GM12878 (cell line): Measurements from ENCODE around the gene RPUSD2. TPM values are rescaled to one million over a fixed set of nuclear protein-coding genes. Genes with fewer than 3 reads are reported as not detected.

Experiments
- ATAC-seq: fragments of 200-7000 bp; cut with Tn5 transposase; 3 replicates; pipeline ENCODE4 v1.9.1; 2020; ENCODE audit warnings: mild to moderate bottlenecking, moderate library complexity
- BruUV-seq: library from RNA; stranded (reverse); fragments of 400-500 nt; replicated peaks from 2 replicates; lab custom pipeline; 2021; lab: Mats Ljungman, UMichigan
- CTCF ChIA-PET: fragments of 300-600 bp; sonication (Branson Sonifier 250); formaldehyde crosslinking; extraction: SDS; loops from one replicate; lab custom pipeline; 2021; ENCODE audit warnings: inconsistent platforms; lab: Yijun Ruan, JAX
- POLR2A ChIA-PET: fragments of 350-600 bp; formaldehyde crosslinking; extraction: SDS; loops from one replicate; lab custom pipeline; 2021; ENCODE audit warnings: inconsistent platforms; lab: Charles Lee
- RAD21 ChIA-PET: fragments of 300-600 bp; sonication (Branson Sonifier 250); formaldehyde crosslinking; loops from one replicate; lab custom pipeline; 2023; ENCODE audit warnings: antibody characterized with exemption; ENCODE audit not compliant: unreplicated experiment; lab: Charles Lee
- SMC1A ChIA-PET: fragments of 300-600 bp; sonication (Branson Sonifier 250); formaldehyde crosslinking; loops from one replicate; lab custom pipeline; 2023; ENCODE audit not compliant: unreplicated experiment, uncharacterized antibody; lab: Charles Lee
- DNase-seq: peaks from one replicate; pipeline ENCODE4 v3.0.0-alpha.2; 2011; ENCODE audit warnings: low read depth, low spot score
- FAIRE-seq: peaks from 3 replicates; lab custom pipeline; 2011; peaks lifted over from hg19 to GRCh38; lab: Jason Lieb, UNC
- H2AFZ ChIP-seq: 2 replicates; pipeline ENCODE4 v1.6.0; 2011; ENCODE audit warnings: low read depth, low read length, control low read depth; ENCODE audit not compliant: control insufficient read depth
- H3K27ac ChIP-seq: 2 replicates; pipeline ENCODE4 v1.5.1; 2011; ENCODE audit warnings: control low read depth; ENCODE audit not compliant: control insufficient read depth, insufficient read depth
- H3K27me3 ChIP-seq, 2 experiments: replicated peaks in 1 of 2; 2 replicates each; pipeline versions ENCODE4 v1.6.0 to v1.6.1; 2011; ENCODE audit warnings: low read length in 1 of 2; ENCODE audit not compliant: control insufficient read depth in 2 of 2, insufficient read depth in 2 of 2
- H3K36me3 ChIP-seq, 2 experiments: 2 replicates each; pipeline ENCODE4 v1.5.1; 2011; ENCODE audit warnings: low read length in 1 of 2; ENCODE audit not compliant: control insufficient read depth in 2 of 2, insufficient read depth in 2 of 2
- H3K4me1 ChIP-seq: 2 replicates; pipeline ENCODE4 v1.6.1; 2011; ENCODE audit warnings: mild to moderate bottlenecking, low read length, moderate library complexity, mixed read lengths; ENCODE audit not compliant: control insufficient read depth, insufficient read depth
- H3K4me2 ChIP-seq: 2 replicates; pipeline ENCODE4 v1.6.0; 2011; ENCODE audit warnings: control low read depth; ENCODE audit not compliant: control insufficient read depth, insufficient read depth
- H3K4me3 ChIP-seq: fragments of 200-600 bp; sonication (generic); 2 replicates; pipeline ENCODE4 v1.5.1; 2016
- H3K79me2 ChIP-seq: 2 replicates; pipeline ENCODE4 v1.6.0; 2011; ENCODE audit warnings: low read length; ENCODE audit not compliant: control insufficient read depth, insufficient read depth
- H3K9ac ChIP-seq: 2 replicates; pipeline ENCODE4 v1.8.0; 2011; ENCODE audit warnings: low read length, control low read depth, mixed read lengths; ENCODE audit not compliant: control insufficient read depth, insufficient read depth
- H3K9me3 ChIP-seq: replicated peaks from 3 replicates; pipeline ENCODE4 v1.5.1; 2011; ENCODE audit warnings: mild to moderate bottlenecking, low read length; ENCODE audit not compliant: control insufficient read depth, insufficient read depth
- H4K20me1 ChIP-seq: 2 replicates; pipeline ENCODE4 v1.6.0; 2011; ENCODE audit not compliant: control insufficient read depth, insufficient read depth
- BCL11A ChIP-seq: IDR thresholded peaks from 2 replicates; pipeline ENCODE4 v1.6.1; 2011; ENCODE audit warnings: low read depth, low read length
- CBX5 ChIP-seq: sonication (generic); IDR thresholded peaks from 2 replicates; pipeline ENCODE4 v1.6.1; 2016; ENCODE audit warnings: low read depth, moderate library complexity, mild to moderate bottlenecking, inconsistent platforms
- DPF2 ChIP-seq: fragments of 450-650 bp; IDR thresholded peaks from 2 replicates; pipeline ENCODE4 v1.6.1; 2017; ENCODE audit warnings: mild to moderate bottlenecking
- E2F8 ChIP-seq: fragments of 450-650 bp; IDR thresholded peaks from 2 replicates; pipeline ENCODE4 v1.6.1; 2018; ENCODE audit warnings: mild to moderate bottlenecking, low read depth, moderate library complexity; ENCODE audit not compliant: partially characterized antibody
- ESRRA ChIP-seq: IDR thresholded peaks from 2 replicates; pipeline ENCODE4 v1.6.1; 2012; ENCODE audit warnings: mild to moderate bottlenecking, low read length, improper control_type of control experiment
- FOS ChIP-seq: IDR thresholded peaks from 3 replicates; pipeline ENCODE4 v1.6.1; 2011; ENCODE audit warnings: borderline replicate concordance; ENCODE audit not compliant: insufficient read length; ENCODE audit errors: extremely low read depth
- HCFC1 ChIP-seq: fragments of 150-350 bp; IDR thresholded peaks from 2 replicates; pipeline ENCODE4 v1.6.1; 2014; ENCODE audit warnings: low read length
- KDM1A ChIP-seq: fragments of 200-600 bp; sonication (generic); IDR thresholded peaks from 2 replicates; pipeline ENCODE4 v1.6.1; 2016; ENCODE audit warnings: borderline replicate concordance
- MXI1 ChIP-seq: fragments of 150-350 bp; IDR thresholded peaks from 2 replicates; pipeline ENCODE4 v1.6.1; 2011; ENCODE audit warnings: low read depth, mild to moderate bottlenecking, inconsistent platforms, low read length, improper control_type of control experiment
- NFYA ChIP-seq: IDR thresholded peaks from 2 replicates; pipeline ENCODE4 v1.6.1; 2011; ENCODE audit warnings: low read depth, mild to moderate bottlenecking, low read length, improper control_type of control experiment, borderline replicate concordance
- NKRF ChIP-seq: fragments of 450-650 bp; conservative IDR thresholded peaks from 2 replicates; pipeline ENCODE4 v1.6.1; 2017; ENCODE audit warnings: mild to moderate bottlenecking, moderate library complexity
- PBX3 ChIP-seq: IDR thresholded peaks from 2 replicates; pipeline ENCODE4 v1.6.1; 2011; ENCODE audit warnings: mild to moderate bottlenecking, low read depth, low read length, moderate library complexity; ENCODE audit not compliant: insufficient replicate concordance
- RAD51 ChIP-seq: fragments of 450-650 bp; IDR thresholded peaks from 2 replicates; pipeline ENCODE4 v1.6.1; 2016; ENCODE audit warnings: moderate library complexity, mild to moderate bottlenecking, inconsistent platforms
- RUNX3 ChIP-seq: IDR thresholded peaks from 2 replicates; pipeline ENCODE4 v1.6.1; 2012; ENCODE audit warnings: low read length, inconsistent platforms
- SUPT20H ChIP-seq: IDR thresholded peaks from 2 replicates; pipeline ENCODE4 v1.6.1; 2011; ENCODE audit warnings: low read depth, mild to moderate bottlenecking, low read length, moderate library complexity, borderline replicate concordance; ENCODE audit not compliant: control insufficient read depth
- SUZ12 ChIP-seq: fragments of 200-600 bp; sonication (generic); IDR thresholded peaks from one replicate; pipeline ENCODE4 v1.6.1; 2018; ENCODE audit warnings: antibody characterized with exemption, mild to moderate bottlenecking; ENCODE audit not compliant: unreplicated experiment
- WRNIP1 ChIP-seq: IDR thresholded peaks from 2 replicates; pipeline ENCODE4 v1.6.1; 2011; ENCODE audit warnings: low read depth, low read length, improper control_type of control experiment, borderline replicate concordance
- ZBED1 ChIP-seq: IDR thresholded peaks from 2 replicates; pipeline ENCODE4 v1.6.1; 2016; ENCODE audit warnings: borderline replicate concordance
- WGBS: methylation state at CpG from one replicate; pipeline ENCODE4 v1.1.6; 2016; ENCODE audit warnings: low lambda C conversion rate; ENCODE audit not compliant: insufficient replicate concordance, insufficient coverage; ENCODE audit errors: missing lambda C conversion rate; 5-methylcytosine and 5-hydroxymethylcytosine counted together
- in situ Hi-C: fragments of 300-500 bp; cut with MboI; formaldehyde crosslinking; loops from 9 replicates; pipeline ENCODE4 v1.14.3; 2018; ENCODE audit warnings: mixed read lengths
- intact Hi-C: fragments of 100-400 bp; cut with micrococcal nuclease; formaldehyde crosslinking; loops from one replicate; pipeline ENCODE4 v1.14.2; 2022; ENCODE audit not compliant: unreplicated experiment
- polyA plus RNA-seq, 11 experiments: library from polyadenylated mRNA; depleted of rRNA in 4 of 11; unstranded in 6 of 11; stranded (reverse) in 5 of 11; fragments of >200 nt; fragmentation: Nextera tagmentation in 4 of 11; fragmentation: Illumina TruSeq in 1 of 11; extraction: Ambion mirVana in 4 of 11; extraction: Trizol in 1 of 11; gene quantifications; 1 replicate in 1 of 11; 2 replicates in 10 of 11; pipeline versions ENCODE4 v1.2.1 to v1.2.3, GENCODE V29; 2011 to 2016; ENCODE audit warnings: inconsistent platforms in 2 of 11, missing spikeins in 2 of 11, low read depth in 1 of 11
- total RNA-seq, 4 experiments: library from RNA; depleted of rRNA in 3 of 4; stranded (reverse); fragments of >200 nt in 3 of 4; fragmentation: Illumina TruSeq in 1 of 4; extraction: Trizol in 1 of 4; gene quantifications; 2 replicates each; pipeline versions ENCODE4 v1.2.1 to v1.2.3, GENCODE V29; 2013 to 2021

Gene RPUSD2
- total and polyA plus RNA-seq, 10 of the 15 experiments (the other 5 are each of a cell fraction or from before 2014, with no cell fraction given): 4.0 to 33.3 (median 18.5) TPM

GRCh38 chr15:40533763-40534364 is 35.2 kb upstream of the RPUSD2 start:
- in situ Hi-C loops: no loop called here
- BruUV-seq: no TSS peak
- peaks cover 3% of the 10 kb centered on the region; the same call in 2 of the 3 replicates for H3K9me3 ChIP-seq
- 95% methylated on average over 4 of the region's 4 CpGs for WGBS
- no peak for TF ChIP-seq HCFC1
- no peak for TF ChIP-seq SUZ12
- TF ChIP-seq KDM1A: no peak
- TF ChIP-seq ZBED1: no peak
- TF ChIP-seq MXI1: no peak
- TF ChIP-seq BCL11A: no peak
- TF ChIP-seq FOS: no peak
- TF ChIP-seq RAD51: no peak
- no peak for TF ChIP-seq E2F8
- no peak for TF ChIP-seq NKRF
- no peak for TF ChIP-seq PBX3
- no peak for TF ChIP-seq DPF2
- no peak for TF ChIP-seq CBX5
- no peak for TF ChIP-seq RUNX3
- TF ChIP-seq ESRRA: no peak
- TF ChIP-seq SUPT20H: no peak
- no peak for TF ChIP-seq NFYA
- TF ChIP-seq WRNIP1: no peak
- no peak overlapping the region for H3K27ac ChIP-seq
- no peaks in the 10 kb centered on the region; a peak in 1 of 4 replicates for H3K36me3 ChIP-seq
- ATAC-seq (no peak), FAIRE-seq (no peak), DNase-seq (no peak)
- H3K9ac ChIP-seq: no peak overlapping the region
- ChIA-PET CTCF (interaction anchor here (0.8 kb wide), 1 partner anchor 10 kb away, joined by 3 read pairs; no protein-coding TSS in a partner anchor), POLR2A (no interaction called here), SMC1A (interaction anchor here (0.6 to 1.4 kb wide), 2 partner anchors 248 to 472 kb away, joined by 3 to 4 read pairs; no protein-coding TSS in a partner anchor), RAD21 (no interaction called here)
- no peaks in the 10 kb centered on the region for H3K79me2 ChIP-seq
- no peaks in the 10 kb centered on the region for H3K27me3 ChIP-seq
- H4K20me1 ChIP-seq: no peaks in the 10 kb centered on the region
- intact Hi-C loops: no loop called here
- no peak overlapping the region for H3K4me2 ChIP-seq
- H3K4me1 ChIP-seq: no peaks in the 10 kb centered on the region
- no peak overlapping the region for H2AFZ ChIP-seq
- H3K4me3 ChIP-seq: no peak overlapping the region
